Measurements from ENCODE around the gene RBM23. TPM values are rescaled to one million over a fixed set of nuclear protein-coding genes. Genes with fewer than 3 reads are reported as not detected.

Gene RBM23
- total and polyA plus RNA-seq, 2 of the 8 experiments (the other 6 are each of a cell fraction or from before 2014, with no cell fraction given) = 41.2 to 43.3 TPM

- Histone ChIP-seq H3K27me3 (replicated peaks in 1 of 4; ENCODE audit: control insufficient read depth in 3 of 4, extremely low read depth in 1 of 4, insufficient read depth in 3 of 4, low read length in 3 of 4) (no peaks in the 10 kb centered on the region), H3K4ac (replicated peaks; ENCODE audit: insufficient read length, low read depth, low read length) (no peak overlapping the region), H3K9ac (replicated peaks in 1 of 4; ENCODE audit: extremely low read depth in 1 of 4, low read depth in 3 of 4, low read length in 3 of 4) (peak overlapping the region in 1 of 4 experiments; percentile 31; a peak in 2 of 7 replicates), H2AFZ (ENCODE audit: low read length) (peak overlapping the region; percentile 98), H2BK5ac (ENCODE audit: low read depth, low read length) (peak overlapping the region; percentile 72; the same call in 1 of the 2 replicates), H3K36me3 (ENCODE audit: control insufficient read depth in 2 of 4, insufficient read depth in 4 of 4, low read length in 3 of 4) (no peaks in the 10 kb centered on the region), H4K20me1 (replicated peaks in 1 of 2; ENCODE audit: control insufficient read depth in 1 of 2, insufficient read depth in 2 of 2, low read length in 2 of 2) (no peaks in the 10 kb centered on the region), H2AK5ac (ENCODE audit: low read depth, low read length) (no peak overlapping the region), H3K9me3 (ENCODE audit: insufficient read depth in 2 of 2, low read depth in 1 of 2, low read length in 1 of 2) (no peaks in the 10 kb centered on the region; a peak in 1 of 4 replicates), H2BK20ac (ENCODE audit: low read length) (0 out of 2 replicates have a peak overlapping the region, but pooled peaks have one; percentile 66), H3K56ac (replicated peaks; ENCODE audit: insufficient read length, low read depth, low read length) (no peak overlapping the region), H3K27ac (ENCODE audit: low read depth, low read length) (no peak overlapping the region), H3K18ac (ENCODE audit: extremely low read depth, low read length) (peak overlapping the region; percentile 72; the same call in 1 of the 2 replicates), H2BK12ac (ENCODE audit: low read depth, low read length) (peak overlapping the region; percentile 60; the same call in 1 of the 2 replicates), H2BK120ac (replicated peaks; ENCODE audit: low read depth, low read length) (peak overlapping the region; percentile 80), H3K4me1 (replicated peaks in 1 of 4; ENCODE audit: control insufficient read depth in 3 of 4, insufficient read depth in 4 of 4, low read length in 3 of 4) (peaks cover 0 to 17% (median 7%) of the 10 kb centered on the region in 4 experiments; a peak in 6 of 7 replicates), H3K79me2 (ENCODE audit: control insufficient read depth in 1 of 2, insufficient read depth in 2 of 2, low read length in 2 of 2) (no peaks in the 10 kb centered on the region), H3K4me3 (ENCODE audit: extremely low read depth in 1 of 4, insufficient read depth in 2 of 4, low read depth in 3 of 4, low read length in 4 of 4) (peak overlapping the region in 3 of 4 experiments; percentile 32 to 58 (median 42); a peak in 7 of 8 replicates), H4K8ac (ENCODE audit: extremely low read depth, insufficient read depth, low read length) (peak overlapping the region; percentile 82), H2BK15ac (ENCODE audit: low read length) (no peak overlapping the region), H3K23ac (ENCODE audit: insufficient read length) (no peak overlapping the region), H4K5ac (ENCODE audit: insufficient read length, low read depth, low read length) (peak overlapping the region; percentile 63), H3K79me1 (ENCODE audit: low read depth, low read length) (no peaks in the 10 kb centered on the region), H3K23me2 (ENCODE audit: low read depth, low read length) (peaks cover 2% of the 10 kb centered on the region; the same call in 1 of the 2 replicates), H3K4me2 (ENCODE audit: insufficient read depth in 1 of 2, low read depth in 2 of 2, low read length in 2 of 2) (peak overlapping the region; percentile 1 to 90; a peak in 3 of 4 replicates), H3K14ac (ENCODE audit: insufficient read length) (no peak overlapping the region), H4K91ac (replicated peaks; ENCODE audit: insufficient read length, low read length) (peak overlapping the region; percentile 36)
- ChIA-PET POLR2A (ENCODE audit: partially characterized antibody) (interaction anchor here (1.0 to 13.9 kb wide), 3 partner anchors 13 to 31 kb away, joined by 4 to 203 read pairs (median 85); partner anchors contain the start of genes MMP14 and MRPL52), CTCF (ENCODE audit: partially characterized antibody) (interaction anchor here (0.6 to 56.0 kb wide), 34 partner anchors 11 to 464 kb away, joined by 3 to 1562 read pairs (median 6); partner anchors contain the start of genes AJUBA, LRP10, MMP14 and MRPL52)
- FAIRE-seq (no peak), DNase-seq (ENCODE audit: low read depth in 1 of 2, low spot score in 2 of 2) (peak in 1 of 2 experiments; percentile 100)
- 12% methylated on average over 19 of the region's 20 CpGs; no CpG with 5 or more reads in 1 of the 2 experiments for WGBS, 2 experiments (ENCODE audit: extremely low coverage in 1 of 2, insufficient coverage in 1 of 2, insufficient read length in 1 of 2, insufficient replicate concordance in 2 of 2, low coverage in 1 of 2, low lambda C conversion rate in 2 of 2, missing lambda C conversion rate in 1 of 2)
- TF ChIP-seq ZNF274 (IDR thresholded peaks at IDR 0.05; ENCODE audit: borderline replicate concordance, extremely low read depth, low read length) (no peak), CTBP2 (IDR thresholded peaks at IDR 0.05; ENCODE audit: borderline replicate concordance, insufficient read depth, insufficient read length, low read length) (no peak), EGR1 (IDR thresholded peaks at IDR 0.05; ENCODE audit: borderline replicate concordance, low read depth, low read length) (no peak), KDM1A (IDR thresholded peaks at IDR 0.05; ENCODE audit: borderline replicate concordance, low read length) (no peak), BRCA1 (IDR thresholded peaks at IDR 0.05; ENCODE audit: low read depth, low read length) (no peak), POU5F1 (IDR thresholded peaks at IDR 0.05; ENCODE audit: low read depth, low read length) (no peak), TAF7 (optimal IDR thresholded peaks at IDR 0.05; ENCODE audit: borderline replicate concordance, low read depth, low read length) (no peak), RFX5 (IDR thresholded peaks at IDR 0.05; ENCODE audit: borderline replicate concordance, low read depth, low read length) (no peak), CHD1 (IDR thresholded peaks at IDR 0.05; ENCODE audit: low read depth, low read length) (no peak)
- TF ChIP-seq, protein P1, sequence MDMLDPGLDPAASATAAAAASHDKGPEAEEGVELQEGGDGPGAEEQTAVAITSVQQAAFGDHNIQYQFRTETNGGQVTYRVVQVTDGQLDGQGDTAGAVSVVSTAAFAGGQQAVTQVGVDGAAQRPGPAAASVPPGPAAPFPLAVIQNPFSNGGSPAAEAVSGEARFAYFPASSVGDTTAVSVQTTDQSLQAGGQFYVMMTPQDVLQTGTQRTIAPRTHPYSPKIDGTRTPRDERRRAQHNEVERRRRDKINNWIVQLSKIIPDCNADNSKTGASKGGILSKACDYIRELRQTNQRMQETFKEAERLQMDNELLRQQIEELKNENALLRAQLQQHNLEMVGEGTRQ (IDR thresholded peaks at IDR 0.05; ENCODE audit: low read length) = no peak
Observed at GRCh38 chr14:22852940-22853767, 65.8 kb downstream of the RBM23 start.
